Measurements from ENCODE around the gene POMP. TPM values are rescaled to one million over a fixed set of nuclear protein-coding genes. Genes with fewer than 3 reads are reported as not detected.

Gene POMP
- total RNA-seq, 4 donors from 2014 or later = 42.7 to 83.3 (median 55.4) TPM

GRCh38 chr13:28704919-28705318 lies 46.0 kb downstream of the POMP start:
- TF ChIP-seq POLR2AphosphoS5 (IDR thresholded peaks at IDR 0.05) = no peak
- no peak for TF ChIP-seq CTCF (IDR thresholded peaks at IDR 0.05)
- no peak for TF ChIP-seq EP300 (IDR thresholded peaks at IDR 0.05)
- no peak for TF ChIP-seq POLR2A (IDR thresholded peaks at IDR 0.05; ENCODE audit: low read depth)

GRCh38 chr13:28705461-28706083 lies 46.6 kb downstream of the POMP start:
- Histone ChIP-seq H3K27me3 (no peaks in the 10 kb centered on the region), H3K4me3 (no peak overlapping the region), H3K36me3 (peaks cover 7 to 65% (median 42%) of the 10 kb centered on the region in 4 donors), H3K9me3 (no peaks in the 10 kb centered on the region), H3K27ac (replicated peaks in 1 of 4) (no peak overlapping the region), H3K4me1 (no peaks in the 10 kb centered on the region)
- intact Hi-C loops (cut with DNase I) = no loop called here
- no peak for DNase-seq (ENCODE audit: extremely low spot score)
- TF ChIP-seq POLR2A (IDR thresholded peaks at IDR 0.05; ENCODE audit: low read depth) (no peak), EP300 (IDR thresholded peaks at IDR 0.05) (no peak), POLR2AphosphoS5 (IDR thresholded peaks at IDR 0.05) (no peak), CTCF (IDR thresholded peaks at IDR 0.05) (no peak)
- WGBS = 67% methylated on average over 5 of the region's 5 CpGs

More at GRCh38 chr13:28704919-28705318, 46.0 kb downstream of the POMP start:
- H3K4me3 ChIP-seq = no peak overlapping the region
- peaks cover 13 to 65% (median 42%) of the 10 kb centered on the region in 4 donors for H3K36me3 ChIP-seq
- no peaks in the 10 kb centered on the region for H3K27me3 ChIP-seq
- H3K4me1 ChIP-seq = no peaks in the 10 kb centered on the region
- DNase-seq (ENCODE audit: extremely low spot score) = no peak
- H3K27ac ChIP-seq (replicated peaks in 1 of 4) = no peak overlapping the region
- intact Hi-C loops (cut with DNase I) = no loop called here
- H3K9me3 ChIP-seq = no peaks in the 10 kb centered on the region

GRCh38 chr13:28707629-28708427 lies 48.9 kb downstream of the POMP start:
- TF ChIP-seq POLR2AphosphoS5 (IDR thresholded peaks at IDR 0.05) (no peak), POLR2A (IDR thresholded peaks at IDR 0.05; ENCODE audit: low read depth) (no peak), EP300 (IDR thresholded peaks at IDR 0.05) (no peak), CTCF (IDR thresholded peaks at IDR 0.05) (no peak)
- Histone ChIP-seq H3K27me3 (no peaks in the 10 kb centered on the region), H3K9me3 (no peaks in the 10 kb centered on the region), H3K36me3 (peaks cover 0 to 44% (median 31%) of the 10 kb centered on the region in 4 donors), H3K4me3 (no peak overlapping the region), H3K4me1 (no peaks in the 10 kb centered on the region), H3K27ac (replicated peaks in 1 of 4) (no peak overlapping the region)
- DNase-seq (ENCODE audit: extremely low spot score) = no peak
- intact Hi-C loops (cut with DNase I) = no loop called here
- 73% methylated on average over 5 of the region's 5 CpGs for WGBS

GRCh38 chr13:28710161-28710560 lies 51.2 kb downstream of the POMP start:
- WGBS = 85% methylated on average over 3 of the region's 4 CpGs
- intact Hi-C loops (cut with DNase I) = no loop called here
- peaks cover 0 to 3% (median 0%) of the 10 kb centered on the region in 4 donors for H3K4me1 ChIP-seq
- peaks cover 0 to 25% (median 20%) of the 10 kb centered on the region in 4 donors for H3K36me3 ChIP-seq
- no peak overlapping the region for H3K27ac ChIP-seq (replicated peaks in 1 of 4)
- H3K4me3 ChIP-seq = no peak overlapping the region
- no peaks in the 10 kb centered on the region for H3K27me3 ChIP-seq
- no peaks in the 10 kb centered on the region for H3K9me3 ChIP-seq
- DNase-seq (ENCODE audit: extremely low spot score) = no peak
- no peak for TF ChIP-seq CTCF (IDR thresholded peaks at IDR 0.05)
- no peak for TF ChIP-seq POLR2AphosphoS5 (IDR thresholded peaks at IDR 0.05)
- TF ChIP-seq POLR2A (IDR thresholded peaks at IDR 0.05; ENCODE audit: low read depth) = no peak
- TF ChIP-seq EP300 (IDR thresholded peaks at IDR 0.05) = no peak
